GM08714 (cell line): ENCODE data around the gene TESMIN.

ENCODE experiments used
- H3K4me3 ChIP-seq: fragments of 200-500 bp; sonication (Bioruptor generic); 2 replicates; pipeline ENCODE4 v1.5.1; 2014; ENCODE audit warnings: mild to moderate bottlenecking, low read length, inconsistent platforms
- ZNF274 ChIP-seq: IDR thresholded peaks from 2 replicates; pipeline ENCODE4 v1.6.1; 2012; ENCODE audit warnings: mild to moderate bottlenecking, low read depth, low read length

TESMIN gene

DNA sequence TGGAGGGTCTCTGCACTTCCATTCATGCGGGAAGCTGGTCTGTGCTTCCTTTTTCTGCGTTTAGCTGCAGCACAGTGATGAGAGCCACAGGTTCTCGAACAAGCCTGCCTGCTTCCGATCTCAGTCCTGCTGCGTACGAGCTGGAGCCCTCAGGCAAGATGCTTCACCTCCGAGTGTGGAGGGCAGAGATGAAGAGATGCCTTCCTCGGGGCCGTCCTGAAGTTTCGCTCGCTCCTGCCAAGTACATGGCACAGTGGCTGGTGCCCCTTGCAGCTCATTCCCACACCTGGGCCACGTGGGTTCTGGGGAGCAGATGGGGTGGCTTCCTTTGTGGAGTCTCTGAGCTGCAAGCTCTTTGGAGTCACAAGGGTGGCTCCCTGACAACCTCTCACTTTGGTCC is 19.5 kb upstream of the TESMIN start:
- TF ChIP-seq ZNF274, result no peak
- H3K4me3 ChIP-seq, result no peak overlapping the region

DNA sequence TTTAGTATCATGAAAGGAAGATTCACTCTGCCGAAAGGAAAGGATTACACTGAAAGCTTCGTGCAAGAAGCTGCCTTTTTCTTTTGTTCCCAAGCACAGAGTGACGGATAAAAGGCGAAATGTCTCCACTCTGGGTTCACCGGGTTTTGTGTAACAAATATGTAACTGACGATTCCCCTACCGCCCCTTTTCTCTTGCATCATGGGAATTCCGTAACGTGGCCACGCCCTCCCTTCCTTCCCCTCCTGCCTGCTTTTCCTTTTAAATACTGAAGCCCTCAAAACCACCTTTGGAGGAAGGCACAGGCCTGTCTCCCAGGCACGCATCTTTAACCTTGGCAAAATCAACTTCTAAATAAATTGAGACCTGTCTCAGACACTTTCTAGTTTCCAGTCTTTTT is 16.4 kb upstream of the TESMIN start:
- no peak overlapping the region for H3K4me3 ChIP-seq
- no peak for TF ChIP-seq ZNF274

DNA sequence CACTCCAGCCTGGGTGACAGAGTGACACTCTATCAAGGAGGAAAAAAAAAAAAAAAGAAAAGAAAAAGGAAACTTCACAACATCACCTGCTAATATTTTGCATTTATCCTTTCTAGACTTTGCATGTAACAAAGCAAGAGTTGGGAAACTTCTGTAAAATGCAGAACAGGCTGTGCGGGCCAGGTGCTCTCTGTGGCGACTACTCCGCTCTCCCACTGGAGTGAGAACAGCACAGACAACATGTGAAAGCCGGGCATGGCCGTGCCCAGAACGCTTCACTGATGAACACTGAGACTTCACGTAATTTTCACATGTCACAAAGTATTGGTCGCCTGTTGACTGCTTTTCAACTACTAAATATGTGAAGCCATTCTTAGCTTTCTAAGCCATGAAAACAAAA is 15.5 kb upstream of the TESMIN start:
- H3K4me3 ChIP-seq, result no peak overlapping the region
- TF ChIP-seq ZNF274, result no peak

DNA sequence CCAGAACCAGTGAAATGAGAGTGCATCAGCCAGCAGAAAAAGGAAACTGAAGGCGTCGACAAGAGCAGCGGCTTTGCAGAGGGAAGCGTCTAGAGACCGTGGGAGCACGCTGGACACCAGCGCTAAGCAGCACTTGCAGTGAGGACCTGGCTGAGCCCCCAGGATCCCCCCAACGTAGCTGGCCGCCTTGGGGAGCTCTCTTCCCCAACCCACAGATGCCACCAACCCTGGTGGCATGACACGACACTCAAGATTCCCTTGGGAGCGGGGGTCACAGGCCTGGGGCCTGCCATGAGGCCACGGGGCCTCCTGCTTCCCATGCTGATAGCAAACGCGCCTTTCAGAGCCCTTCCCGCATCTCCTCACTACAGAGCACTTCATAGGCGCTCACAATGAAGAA is 13.4 kb upstream of the TESMIN start:
- no peak overlapping the region for H3K4me3 ChIP-seq
- no peak for TF ChIP-seq ZNF274

DNA sequence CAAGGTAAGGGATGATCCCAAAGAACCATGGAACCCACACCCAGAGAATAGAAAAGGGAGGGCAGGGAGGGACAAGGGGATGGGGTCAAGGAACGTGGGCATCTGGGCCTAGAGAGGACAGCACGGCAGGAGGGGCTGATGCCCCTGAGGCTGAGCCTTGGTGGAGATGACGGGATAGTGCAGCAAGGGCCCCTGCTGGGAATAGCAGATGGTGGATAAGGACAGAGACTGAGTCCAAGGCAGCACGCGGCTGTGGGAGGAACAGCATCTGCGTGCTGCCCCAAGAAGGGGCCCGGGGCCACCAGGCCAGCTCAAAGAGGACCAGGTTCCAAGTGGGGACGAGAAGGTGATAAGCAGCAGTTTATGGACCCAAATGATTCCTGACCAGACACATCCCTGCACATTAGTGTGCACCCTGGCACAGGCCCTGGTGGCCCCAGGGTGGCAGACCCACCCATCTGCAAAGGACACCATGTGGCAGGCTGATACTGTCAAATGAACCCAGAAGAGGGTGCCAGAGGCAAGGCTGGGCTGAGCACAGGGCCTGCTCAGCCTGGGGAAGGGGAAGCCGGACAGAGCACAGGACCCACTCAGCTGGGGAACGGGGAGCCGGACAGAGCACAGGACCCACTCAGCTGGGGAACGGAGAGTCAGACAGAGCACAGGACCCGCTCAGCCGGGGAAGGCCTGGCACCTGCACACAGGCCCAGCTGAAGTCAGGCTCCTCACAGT is 12.8 kb upstream of the TESMIN start:
- TF ChIP-seq ZNF274, result no peak
- H3K4me3 ChIP-seq, result no peak overlapping the region

DNA sequence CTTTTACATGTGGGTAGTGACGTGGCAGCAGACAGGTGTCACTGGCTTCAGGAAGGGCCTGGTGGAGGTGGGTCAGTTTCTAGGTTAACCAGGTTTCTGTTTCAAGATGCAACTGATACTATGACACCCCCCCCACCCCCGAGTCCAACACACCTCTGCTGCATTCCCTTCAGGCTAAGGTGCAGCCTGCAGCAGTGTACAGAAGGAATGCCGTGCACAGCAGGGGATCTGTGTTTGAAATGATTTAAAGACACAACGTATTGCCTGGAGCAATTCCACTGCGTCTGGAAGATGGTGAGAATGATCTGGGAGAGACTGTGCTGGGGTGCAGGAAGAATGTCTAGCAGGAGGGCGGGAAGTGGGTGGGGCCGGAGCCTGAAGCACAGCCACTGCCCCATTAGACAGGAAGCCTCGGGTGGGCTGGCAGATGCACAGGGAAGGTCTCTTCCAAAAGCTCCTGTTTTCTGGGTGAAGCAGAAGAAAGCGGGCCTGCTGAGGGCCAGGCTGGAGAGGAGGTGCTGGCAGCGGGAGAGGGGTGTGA is 11.9 kb upstream of the TESMIN start:
- no peak for TF ChIP-seq ZNF274

DNA sequence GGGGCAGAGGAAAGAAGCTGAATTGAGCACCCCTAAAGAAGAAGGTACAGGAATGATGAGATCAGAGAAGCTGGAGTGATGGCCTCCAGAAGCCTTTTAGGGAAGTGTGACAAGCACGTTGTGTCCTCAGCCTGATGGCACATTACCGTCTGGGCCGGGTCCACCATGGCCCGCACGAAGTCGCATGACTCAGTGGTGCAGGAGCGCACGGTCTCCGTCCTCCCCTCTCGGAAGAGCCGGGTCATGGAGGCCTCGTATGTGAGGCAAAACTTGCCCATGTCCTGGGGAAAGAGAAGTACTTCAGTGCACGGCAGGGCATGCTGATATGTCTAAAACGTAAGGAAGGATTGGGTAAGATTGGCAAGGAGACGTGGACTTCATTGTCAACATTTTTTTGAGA is 11.2 kb upstream of the TESMIN start:
- no peak for TF ChIP-seq ZNF274
- H3K4me3 ChIP-seq, result no peak overlapping the region

More for the DNA sequence above, 11.9 kb upstream of the TESMIN start:
- no peak overlapping the region for H3K4me3 ChIP-seq

DNA sequence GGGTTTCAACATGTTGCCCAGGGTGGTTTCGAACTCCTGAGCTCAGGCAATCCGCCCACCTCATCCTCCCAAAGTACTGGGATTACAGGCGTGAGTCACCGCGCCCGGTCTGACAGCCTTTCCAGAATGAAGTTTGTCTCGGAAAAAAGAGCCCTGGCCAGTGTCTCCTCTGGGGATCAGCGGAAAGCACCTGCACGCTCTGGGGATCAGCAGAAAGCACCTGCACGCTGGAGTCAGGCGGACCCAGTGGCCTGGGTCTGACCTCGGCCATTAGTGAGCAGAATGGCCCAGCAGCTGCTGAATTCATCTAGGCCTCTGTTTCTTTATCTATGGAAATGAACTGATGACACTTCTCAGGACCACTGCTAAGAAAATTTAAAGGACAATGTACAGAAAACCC is 10.5 kb upstream of the TESMIN start:
- no peak overlapping the region for H3K4me3 ChIP-seq
- TF ChIP-seq ZNF274, result no peak

DNA sequence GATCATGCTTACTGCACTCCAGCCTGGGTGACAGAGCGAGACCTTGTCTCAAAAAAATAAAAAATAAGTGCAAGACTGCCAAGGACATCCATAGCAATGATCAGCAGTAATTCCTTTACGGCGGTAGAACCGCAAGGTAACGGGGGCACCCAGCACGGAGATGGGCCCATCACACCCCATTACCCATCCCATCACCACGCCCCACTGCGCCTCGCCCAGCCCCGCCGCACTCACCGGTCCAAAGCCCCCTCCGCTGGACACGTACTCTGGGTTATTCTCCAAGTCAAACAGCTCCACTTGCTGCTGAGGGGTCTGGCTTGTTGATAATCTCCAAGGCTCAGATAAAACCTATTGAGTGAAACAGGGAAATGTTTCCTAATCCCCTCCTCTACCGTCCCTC is 8.7 kb upstream of the TESMIN start:
- TF ChIP-seq ZNF274, result no peak

DNA sequence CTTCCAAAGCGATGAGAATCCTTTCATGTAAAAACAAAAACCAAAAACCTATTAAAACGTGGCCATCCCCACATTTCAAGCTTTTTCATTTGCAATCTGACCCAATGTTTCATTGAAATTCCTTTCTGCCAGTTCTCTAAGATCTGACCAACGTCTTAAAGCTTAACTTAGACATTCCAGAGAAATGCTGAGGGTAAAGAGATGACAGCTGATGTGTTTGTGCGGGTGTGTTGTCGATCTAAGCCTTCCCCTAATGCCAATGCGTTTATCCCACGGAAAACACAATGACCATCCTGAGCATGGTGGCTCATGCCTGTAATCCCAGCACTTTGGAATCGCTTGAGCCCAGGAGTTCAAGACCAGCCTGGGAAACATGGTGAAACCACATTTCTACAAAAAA is 6.4 kb upstream of the TESMIN start:
- TF ChIP-seq ZNF274, result no peak
- H3K4me3 ChIP-seq, result no peak overlapping the region

More for the DNA sequence above, 8.7 kb upstream of the TESMIN start:
- no peak overlapping the region for H3K4me3 ChIP-seq

DNA sequence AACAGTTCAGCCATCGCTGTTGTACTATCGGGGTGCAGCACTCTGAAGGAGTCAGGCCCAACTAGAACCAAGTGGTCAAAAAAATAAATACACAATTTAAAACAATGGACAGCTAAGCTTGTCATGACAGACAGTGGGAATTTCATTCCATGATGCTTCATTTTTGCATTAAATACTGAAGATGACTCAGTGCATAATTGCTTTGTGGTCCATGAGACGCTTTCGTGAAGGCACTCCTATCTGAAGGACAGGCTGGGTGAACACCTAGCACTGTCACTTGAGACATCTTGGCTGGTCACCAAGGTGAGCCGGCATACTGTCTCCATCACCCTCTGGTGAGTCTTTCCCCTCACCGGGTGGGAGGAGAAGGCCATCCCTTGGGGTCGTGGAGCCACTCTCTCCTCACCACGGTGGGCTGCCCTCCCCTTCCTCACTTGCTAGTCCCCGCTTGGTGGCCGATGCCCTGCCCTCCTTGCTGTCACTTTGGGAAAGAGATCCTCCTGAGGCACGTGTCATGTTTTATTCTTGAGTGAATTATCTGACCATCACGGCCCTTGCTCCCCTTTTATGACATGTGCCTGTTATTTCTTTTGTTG is 4.9 kb upstream of the TESMIN start:
- H3K4me3 ChIP-seq, result no peak overlapping the region
- no peak for TF ChIP-seq ZNF274

DNA sequence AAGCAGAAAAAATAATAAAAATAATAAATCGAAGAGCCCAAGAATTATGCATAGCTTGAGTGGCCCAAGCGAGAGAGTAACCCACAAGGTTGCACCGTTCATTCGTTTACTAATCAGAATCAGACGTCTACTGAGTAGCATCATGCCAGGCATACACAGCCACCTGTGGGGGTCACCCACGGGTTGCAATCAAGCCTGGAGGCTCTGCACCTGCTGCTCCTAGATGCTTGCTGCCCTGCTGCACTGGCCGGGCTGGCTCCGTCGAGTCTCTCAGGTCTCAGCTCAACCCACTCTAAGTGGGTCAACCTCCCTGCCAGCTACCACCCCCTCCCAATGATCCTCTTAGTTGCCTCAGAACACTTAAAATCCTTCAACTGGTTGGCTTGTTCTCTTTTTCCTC is 2.0 kb upstream of the TESMIN start:
- H3K4me3 ChIP-seq, result no peak overlapping the region
- no peak for TF ChIP-seq ZNF274

DNA sequence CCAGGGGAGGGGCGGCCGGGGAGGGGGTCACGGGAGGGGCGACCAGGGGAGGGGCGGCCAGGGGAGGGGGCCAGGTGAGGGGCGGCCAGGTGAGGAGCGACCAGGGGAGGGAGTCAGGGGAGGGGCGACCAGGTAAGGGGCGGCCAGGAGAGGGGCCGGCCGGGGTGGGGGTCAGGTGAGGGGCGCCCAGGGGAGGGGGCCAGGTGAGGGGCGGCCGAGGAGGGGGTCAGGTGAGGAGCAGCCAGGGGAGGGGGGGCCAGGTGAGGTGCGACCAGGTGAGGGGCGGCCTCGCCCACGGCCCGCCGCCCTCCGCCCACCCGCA is 355 bp downstream of the TESMIN start:
- TF ChIP-seq ZNF274, result no peak
- peak overlapping the region; percentile 63 for H3K4me3 ChIP-seq

DNA sequence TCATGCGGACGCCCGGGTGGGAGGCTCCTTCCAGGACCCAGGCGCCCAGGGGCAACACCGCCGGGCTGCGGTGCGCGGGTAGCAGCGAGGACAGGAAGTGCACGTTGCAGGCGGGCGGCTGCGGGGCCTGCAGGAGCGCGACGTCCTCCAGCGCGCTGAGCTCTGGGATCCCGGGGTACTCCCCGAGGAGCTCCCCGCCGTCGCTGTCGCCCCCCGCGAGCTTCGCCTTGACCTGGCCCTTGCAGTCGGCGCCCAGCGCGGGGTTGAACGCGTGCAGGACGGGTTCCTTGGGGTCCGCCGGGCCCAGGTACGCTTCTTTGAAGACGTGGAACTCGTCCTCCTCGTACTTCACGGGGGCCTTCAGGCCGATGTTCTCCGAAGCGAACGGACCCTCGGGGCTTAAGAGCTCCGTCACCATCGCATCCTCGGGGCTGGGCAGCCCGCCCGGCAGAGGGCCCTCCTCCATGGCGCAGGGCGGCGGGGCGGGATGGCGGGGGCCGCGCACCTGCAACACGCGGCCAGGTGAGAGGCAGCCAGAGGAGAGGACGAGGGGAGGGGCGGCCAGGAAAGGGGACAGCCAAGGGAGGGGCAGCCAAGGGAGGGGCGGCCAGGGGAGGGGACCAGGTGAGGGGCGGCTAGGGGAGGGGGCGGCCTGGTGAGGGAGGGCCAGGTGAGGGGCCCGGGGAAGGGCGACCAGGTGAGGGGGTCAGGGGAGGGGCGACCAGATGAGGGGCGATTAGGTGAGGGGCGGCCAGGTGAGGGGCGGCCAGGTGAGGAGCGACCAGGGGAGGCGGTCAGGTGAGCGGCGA is 921 bp downstream of the TESMIN start:
- no peak for TF ChIP-seq ZNF274
- no peak overlapping the region for H3K4me3 ChIP-seq

DNA sequence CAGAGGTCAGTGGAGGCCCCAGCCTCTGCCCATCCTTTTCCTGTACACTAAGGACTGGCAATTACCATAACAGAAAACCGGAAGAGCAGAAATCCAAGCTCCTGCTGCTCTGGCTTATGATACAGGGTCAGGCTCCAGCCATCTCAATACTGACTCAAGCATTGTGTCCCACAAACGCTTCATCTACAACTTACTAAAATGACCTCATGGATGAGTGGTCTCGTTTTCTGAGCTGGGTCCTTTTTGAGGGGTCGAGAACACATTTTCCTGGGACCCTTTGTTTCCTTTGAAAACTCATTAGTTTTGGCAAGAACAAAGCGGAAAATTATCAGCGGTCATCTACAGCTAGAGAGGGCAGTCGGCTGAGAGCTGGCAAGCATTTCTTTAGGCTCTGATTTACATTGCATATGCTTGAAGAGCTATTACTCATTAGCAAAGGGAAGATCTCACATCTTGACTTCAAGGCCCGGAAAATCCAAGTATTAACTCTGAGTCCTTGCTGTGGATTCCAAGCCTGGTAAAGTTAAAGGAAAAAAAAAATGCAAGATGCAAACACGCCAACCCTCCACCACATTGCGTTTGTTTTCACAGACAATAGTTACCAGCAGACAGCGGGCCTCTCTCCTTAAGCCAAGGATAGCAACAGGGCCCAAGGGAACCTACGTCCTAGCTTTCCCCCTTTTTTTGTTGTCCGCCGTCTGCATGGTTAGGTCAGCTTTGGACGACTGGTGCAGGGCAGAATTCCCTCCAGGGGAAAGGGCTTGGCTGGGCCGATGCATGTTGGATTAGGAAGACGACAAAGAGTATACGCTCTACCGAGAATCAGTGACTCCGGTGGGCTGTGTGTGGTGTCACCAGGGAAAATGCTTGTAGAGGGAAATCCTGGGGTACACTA is 1.8 kb downstream of the TESMIN start:
- no peak for TF ChIP-seq ZNF274
- no peak overlapping the region for H3K4me3 ChIP-seq
